ENCODE results near the gene PDE4B.

Gene PDE4B

GRCh38 chr1:66397192-66397591, 604.5 kb downstream of the PDE4B start:
- no peaks in the 10 kb centered on the region for H3K9me3 ChIP-seq (ENCODE audit: insufficient read depth, low read depth, low read length)
- H3K4me1 ChIP-seq (ENCODE audit: insufficient read depth, low read length, poor library complexity, severe bottlenecking) = peaks cover 21% of the 10 kb centered on the region
- no peaks in the 10 kb centered on the region for H3K79me2 ChIP-seq (ENCODE audit: insufficient read depth, low read length)
- H3K4me2 ChIP-seq (ENCODE audit: low read depth, low read length, poor library complexity, severe bottlenecking) = no peak overlapping the region
- H4K20me1 ChIP-seq (ENCODE audit: insufficient read depth, low read length, poor library complexity, severe bottlenecking) = no peaks in the 10 kb centered on the region
- H3K27me3 ChIP-seq (ENCODE audit: insufficient read depth, low read length, poor library complexity, severe bottlenecking) = no peaks in the 10 kb centered on the region
- H3F3A ChIP-seq (ENCODE audit: low read depth) = no peaks in the 10 kb centered on the region
- no peak overlapping the region for H3K4me3 ChIP-seq (ENCODE audit: low read length, poor library complexity, severe bottlenecking)
- H3K9ac ChIP-seq (ENCODE audit: low read depth, low read length, poor library complexity, severe bottlenecking) = no peak overlapping the region
- H2AFZ ChIP-seq (ENCODE audit: low read length) = no peak overlapping the region
- H3K9me2 ChIP-seq (replicated peaks; ENCODE audit: low read depth, low read length) = no peaks in the 10 kb centered on the region
- TF ChIP-seq EZH2phosphoT487 (IDR thresholded peaks at IDR 0.05; ENCODE audit: borderline replicate concordance) (no peak), CTCF (conservative IDR thresholded peaks at IDR 0.05; ENCODE audit: low read length) (no peak)
- H3K36me3 ChIP-seq (ENCODE audit: insufficient read depth, low read length) = no peaks in the 10 kb centered on the region

GRCh38 chr1:66399888-66400529, 607.3 kb downstream of the PDE4B start:
- Histone ChIP-seq H3K4me1 (ENCODE audit: insufficient read depth, low read length, poor library complexity, severe bottlenecking) (peaks cover 32% of the 10 kb centered on the region), H3K79me2 (ENCODE audit: insufficient read depth, low read length) (no peaks in the 10 kb centered on the region), H3K36me3 (ENCODE audit: insufficient read depth, low read length) (no peaks in the 10 kb centered on the region), H3K4me3 (ENCODE audit: low read length, poor library complexity, severe bottlenecking) (no peak overlapping the region), H3F3A (ENCODE audit: low read depth) (no peaks in the 10 kb centered on the region), H3K9me3 (ENCODE audit: insufficient read depth, low read depth, low read length) (no peaks in the 10 kb centered on the region), H3K27me3 (ENCODE audit: insufficient read depth, low read length, poor library complexity, severe bottlenecking) (no peaks in the 10 kb centered on the region), H3K4me2 (ENCODE audit: low read depth, low read length, poor library complexity, severe bottlenecking) (no peak overlapping the region), H3K9me2 (replicated peaks; ENCODE audit: low read depth, low read length) (no peaks in the 10 kb centered on the region), H3K9ac (ENCODE audit: low read depth, low read length, poor library complexity, severe bottlenecking) (no peak overlapping the region), H2AFZ (ENCODE audit: low read length) (no peak overlapping the region), H4K20me1 (ENCODE audit: insufficient read depth, low read length, poor library complexity, severe bottlenecking) (no peaks in the 10 kb centered on the region)
- TF ChIP-seq CTCF (conservative IDR thresholded peaks at IDR 0.05; ENCODE audit: low read length) (no peak), EZH2phosphoT487 (IDR thresholded peaks at IDR 0.05; ENCODE audit: borderline replicate concordance) (no peak)

- H3K4me1 ChIP-seq (ENCODE audit: insufficient read depth, low read length, poor library complexity, severe bottlenecking) = peaks cover 32% of the 10 kb centered on the region
- H3K9me3 ChIP-seq (ENCODE audit: insufficient read depth, low read depth, low read length) = no peaks in the 10 kb centered on the region
- peak overlapping the region; percentile 16 for H3K9ac ChIP-seq (ENCODE audit: low read depth, low read length, poor library complexity, severe bottlenecking)
- no peaks in the 10 kb centered on the region for H3K79me2 ChIP-seq (ENCODE audit: insufficient read depth, low read length)
- H3K36me3 ChIP-seq (ENCODE audit: insufficient read depth, low read length) = no peaks in the 10 kb centered on the region
- no peak overlapping the region for H3K4me2 ChIP-seq (ENCODE audit: low read depth, low read length, poor library complexity, severe bottlenecking)
- H3K4me3 ChIP-seq (ENCODE audit: low read length, poor library complexity, severe bottlenecking) = no peak overlapping the region
- no peaks in the 10 kb centered on the region for H3K9me2 ChIP-seq (replicated peaks; ENCODE audit: low read depth, low read length)
- no peak overlapping the region for H2AFZ ChIP-seq (ENCODE audit: low read length)
- TF ChIP-seq EZH2phosphoT487 (IDR thresholded peaks at IDR 0.05; ENCODE audit: borderline replicate concordance) = no peak
- TF ChIP-seq CTCF (conservative IDR thresholded peaks at IDR 0.05; ENCODE audit: low read length) = no peak
- H3F3A ChIP-seq (ENCODE audit: low read depth) = no peaks in the 10 kb centered on the region
- no peaks in the 10 kb centered on the region for H3K27me3 ChIP-seq (ENCODE audit: insufficient read depth, low read length, poor library complexity, severe bottlenecking)
- H4K20me1 ChIP-seq (ENCODE audit: insufficient read depth, low read length, poor library complexity, severe bottlenecking) = no peaks in the 10 kb centered on the region
These were observed 608.0 kb downstream of the PDE4B start for GRCh38 chr1:66400660-66401059.

Measured in Loucy (cell line).